Activated T-helper 1 cell treated with anti-CD3 and anti-CD28 coated beads, Interleukin-12 subunit alpha, Interleukin-12 subunit beta, Interleukin-2, Interleukin-4 antibody, amounts not matched to agents 30 ng/mL and 10 ng/mL and 1 ng/mL, durations not matched to agents 14 hours and 24 hours and 36 hours (primary cell): ENCODE data around the gene DCN. TPM values are rescaled to one million over a fixed set of nuclear protein-coding genes. Genes with fewer than 3 reads are reported as not detected.

Source experiments
- DNase-seq: peaks from one replicate; pipeline ENCODE4 v3.0.0; 2021; ENCODE audit warnings: low spot score
- H3K27ac Mint-ChIP-seq: one replicate; pipeline ENCODE4 v1.8.0; 2021; ENCODE audit warnings: mild to moderate bottlenecking, mixed read lengths
- H3K27me3 Mint-ChIP-seq: one replicate; pipeline ENCODE4 v1.8.0; 2022; ENCODE audit warnings: mild to moderate bottlenecking, moderate library complexity, mixed read lengths; ENCODE audit not compliant: insufficient read depth
- H3K36me3 Mint-ChIP-seq: one replicate; pipeline ENCODE4 v1.8.0; 2021; ENCODE audit warnings: low read depth, mixed read lengths
- H3K4me1 Mint-ChIP-seq: one replicate; pipeline ENCODE4 v1.8.0; 2021; ENCODE audit warnings: low read depth, mixed read lengths
- H3K4me3 Mint-ChIP-seq: one replicate; pipeline ENCODE4 v1.8.0; 2021; ENCODE audit warnings: mild to moderate bottlenecking, moderate library complexity, mixed read lengths
- H3K9me3 Mint-ChIP-seq: one replicate; pipeline ENCODE4 v1.8.0; 2021; ENCODE audit warnings: mixed read lengths
- intact Hi-C: fragments of 100-400 bp; cut with micrococcal nuclease; formaldehyde crosslinking; loops from one replicate; pipeline ENCODE4 v1.15.1; 2024
- total RNA-seq: library from RNA; stranded (reverse); gene quantifications from 2 replicates; pipeline ENCODE4 v1.2.3, GENCODE V29; 2022

DCN gene
- total RNA-seq, 1 donor from 2014 or later: not detected

DNA sequence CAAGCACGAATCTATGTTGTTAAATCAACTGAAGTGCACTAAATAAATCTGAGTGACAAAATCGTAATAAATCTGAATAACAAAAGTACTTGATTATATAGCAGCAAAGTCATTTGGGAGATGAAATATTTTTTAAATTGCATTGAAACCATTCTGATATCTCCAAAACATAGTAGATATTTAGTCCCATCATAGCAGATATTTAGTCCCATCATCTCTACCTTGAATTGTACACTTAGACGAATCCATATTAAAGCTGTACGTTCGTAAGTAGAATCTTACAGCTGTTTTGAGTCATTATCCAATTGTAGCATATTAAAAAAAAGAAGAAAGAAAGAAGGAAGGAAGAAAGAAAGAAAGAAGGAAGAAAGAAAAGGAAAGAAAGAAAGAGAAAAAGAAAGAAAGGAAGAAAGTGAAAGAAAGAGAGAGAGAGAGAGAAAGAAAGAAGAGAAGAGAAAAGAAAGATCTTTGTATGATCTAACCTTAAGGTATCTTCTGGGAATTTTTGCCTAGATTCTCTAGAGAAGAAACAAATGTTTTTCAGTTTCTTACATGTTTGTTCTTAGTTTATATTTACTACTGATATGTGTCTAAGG lies 2.6 kb downstream of the DCN start:
- H3K4me1 Mint-ChIP-seq: no peaks in the 10 kb centered on the region
- H3K9me3 Mint-ChIP-seq: no peaks in the 10 kb centered on the region
- no peaks in the 10 kb centered on the region for H3K27me3 Mint-ChIP-seq
- no peak overlapping the region for H3K4me3 Mint-ChIP-seq
- no peaks in the 10 kb centered on the region for H3K36me3 Mint-ChIP-seq
- H3K27ac Mint-ChIP-seq: no peak overlapping the region
- no peak for DNase-seq
- intact Hi-C loops: no loop called here

DNA sequence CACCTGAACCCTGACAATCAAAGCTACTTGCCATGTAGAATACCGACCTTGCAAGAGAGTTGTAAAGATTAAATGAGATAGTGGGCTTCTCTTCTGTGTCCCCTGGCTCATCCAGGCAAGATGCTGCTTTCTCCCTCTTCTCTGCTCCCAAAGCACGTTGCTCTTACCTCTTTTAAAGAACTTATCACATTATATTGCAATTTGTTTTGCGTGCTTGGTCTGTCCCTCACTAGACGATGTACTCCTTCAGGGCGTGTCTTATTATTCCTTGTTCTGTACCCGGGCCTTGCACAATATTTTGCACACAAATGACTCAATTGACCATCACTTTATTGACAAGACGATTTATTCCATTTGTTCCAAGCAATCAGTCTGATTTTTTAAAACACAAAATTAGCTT lies 3.3 kb downstream of the DCN start:
- intact Hi-C loops: no loop called here
- Mint-ChIP-seq H3K4me1 (no peaks in the 10 kb centered on the region), H3K9me3 (no peaks in the 10 kb centered on the region), H3K4me3 (no peak overlapping the region), H3K27ac (no peak overlapping the region), H3K36me3 (no peaks in the 10 kb centered on the region), H3K27me3 (no peaks in the 10 kb centered on the region)
- DNase-seq: no peak

DNA sequence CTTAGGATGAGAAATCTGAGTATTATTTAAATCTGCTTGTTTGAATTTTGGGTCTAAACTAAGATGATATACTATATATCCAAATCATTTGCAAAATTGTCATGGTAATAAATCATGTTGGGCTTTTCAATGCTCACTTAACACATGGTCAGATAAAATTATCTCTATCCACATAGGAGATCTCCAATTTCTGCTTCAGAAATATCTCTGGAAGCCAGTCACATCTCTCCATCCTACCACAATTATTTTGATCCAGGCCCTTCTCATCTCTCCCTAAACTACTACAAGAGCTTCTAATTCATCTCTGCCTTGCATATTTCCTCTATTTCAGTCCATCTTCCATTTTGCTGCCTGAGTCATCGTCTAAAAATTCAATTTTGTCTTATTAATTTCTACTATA lies 3.8 kb downstream of the DCN start:
- DNase-seq: no peak
- Mint-ChIP-seq H3K4me3 (no peak overlapping the region), H3K27ac (no peak overlapping the region), H3K4me1 (no peaks in the 10 kb centered on the region), H3K9me3 (no peaks in the 10 kb centered on the region), H3K36me3 (no peaks in the 10 kb centered on the region), H3K27me3 (no peaks in the 10 kb centered on the region)
- intact Hi-C loops: loop anchor here (1.0 kb wide), 1 partner anchor 148 kb away; no protein-coding TSS in a partner anchor

DNA sequence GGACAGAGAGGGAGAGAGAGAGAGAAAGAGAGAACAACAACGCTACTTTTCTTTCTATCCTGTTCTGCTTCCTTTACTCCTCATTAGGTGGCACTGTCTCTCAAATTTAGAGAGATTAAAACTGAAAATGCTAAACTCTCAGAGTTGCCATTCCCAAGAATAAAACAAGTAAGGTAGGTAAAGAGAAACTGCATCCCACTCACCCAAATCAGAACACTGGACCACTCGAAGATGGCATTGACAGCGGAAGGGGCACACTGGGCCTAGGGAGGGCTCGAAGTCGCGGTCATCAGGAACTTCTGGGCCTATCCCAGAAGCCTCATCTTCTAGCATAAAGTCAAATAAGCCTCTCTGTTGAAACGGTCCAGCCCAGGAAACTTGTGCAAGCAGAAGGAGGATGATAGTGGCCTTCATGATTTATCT lies 4.5 kb downstream of the DCN start:
- intact Hi-C loops: loop anchor here (1.0 kb wide), 1 partner anchor 148 kb away; no protein-coding TSS in a partner anchor
- no peaks in the 10 kb centered on the region for H3K36me3 Mint-ChIP-seq
- no peak overlapping the region for H3K4me3 Mint-ChIP-seq

DNA sequence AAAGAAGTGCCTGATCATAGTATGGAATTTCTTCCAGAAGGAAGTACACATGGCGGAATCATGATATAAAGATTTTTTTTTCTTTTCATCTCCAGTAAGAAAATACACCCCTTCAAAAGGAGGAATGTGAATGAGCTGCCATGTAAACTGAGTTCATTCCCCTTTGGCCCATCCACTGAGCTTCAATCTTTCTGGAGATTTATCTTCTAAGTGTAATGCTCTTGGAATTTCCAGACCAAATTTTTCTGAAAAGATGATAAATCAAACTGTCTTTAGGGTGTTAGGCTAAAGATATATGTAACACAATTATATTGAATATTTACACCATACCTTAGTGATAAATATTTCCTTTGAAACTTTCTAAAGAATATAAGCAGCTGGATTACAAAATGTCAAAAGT lies 5.2 kb downstream of the DCN start:
- H3K36me3 Mint-ChIP-seq: no peaks in the 10 kb centered on the region
- intact Hi-C loops: no loop called here
- H3K27ac Mint-ChIP-seq: no peak overlapping the region
- H3K9me3 Mint-ChIP-seq: no peaks in the 10 kb centered on the region
- H3K27me3 Mint-ChIP-seq: no peaks in the 10 kb centered on the region
- no peak overlapping the region for H3K4me3 Mint-ChIP-seq
- no peak for DNase-seq
- no peaks in the 10 kb centered on the region for H3K4me1 Mint-ChIP-seq

More for the DNA sequence above, 4.5 kb downstream of the DCN start:
- Mint-ChIP-seq H3K27ac (no peak overlapping the region), H3K9me3 (no peaks in the 10 kb centered on the region), H3K4me1 (no peaks in the 10 kb centered on the region), H3K27me3 (no peaks in the 10 kb centered on the region)
- no peak for DNase-seq

DNA sequence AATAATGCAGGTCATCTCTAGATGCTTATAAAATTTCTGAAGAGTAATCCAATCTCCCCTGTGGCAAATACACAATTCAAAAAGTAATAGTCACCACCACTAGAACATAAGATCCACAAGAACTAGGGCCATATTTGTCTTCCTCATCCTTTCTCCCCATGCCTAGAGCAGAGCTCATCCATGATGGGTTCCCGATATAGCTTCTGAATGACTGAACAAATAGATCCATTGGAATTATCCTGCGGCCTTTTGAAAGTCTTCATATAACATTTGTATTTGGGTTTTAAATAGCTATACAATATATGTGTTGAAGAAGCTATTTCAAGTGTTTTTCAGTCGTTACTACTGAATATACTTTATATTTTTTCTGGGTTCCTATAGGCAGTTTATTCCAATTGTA lies 5.7 kb downstream of the DCN start:
- intact Hi-C loops: no loop called here
- no peaks in the 10 kb centered on the region for H3K36me3 Mint-ChIP-seq
- no peaks in the 10 kb centered on the region for H3K27me3 Mint-ChIP-seq
- H3K9me3 Mint-ChIP-seq: no peaks in the 10 kb centered on the region
- no peak for DNase-seq
- no peak overlapping the region for H3K4me3 Mint-ChIP-seq
- H3K4me1 Mint-ChIP-seq: no peaks in the 10 kb centered on the region
- no peak overlapping the region for H3K27ac Mint-ChIP-seq

DNA sequence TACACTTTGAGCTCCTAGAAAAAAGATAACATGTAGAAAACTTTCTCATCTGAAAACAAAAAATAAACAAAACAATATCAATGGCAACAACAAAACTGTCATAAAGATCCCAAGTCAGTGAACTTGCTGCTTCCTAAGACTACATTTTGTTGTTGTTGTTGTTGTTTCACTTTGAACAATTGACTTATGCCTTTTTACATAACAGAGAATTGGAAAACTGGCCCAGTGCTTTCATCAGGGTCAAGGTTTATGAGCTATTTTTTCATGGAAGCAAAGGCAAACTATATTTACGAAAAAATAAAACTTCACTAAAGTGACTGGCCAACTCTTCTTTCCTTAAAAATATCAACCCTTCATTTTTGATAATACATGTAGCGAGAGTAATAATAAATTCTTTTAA lies 6.3 kb downstream of the DCN start:
- intact Hi-C loops: no loop called here
- no peak for DNase-seq
- Mint-ChIP-seq H3K36me3 (no peaks in the 10 kb centered on the region), H3K9me3 (no peaks in the 10 kb centered on the region), H3K27me3 (no peaks in the 10 kb centered on the region), H3K4me1 (no peaks in the 10 kb centered on the region), H3K27ac (no peak overlapping the region), H3K4me3 (no peak overlapping the region)

DNA sequence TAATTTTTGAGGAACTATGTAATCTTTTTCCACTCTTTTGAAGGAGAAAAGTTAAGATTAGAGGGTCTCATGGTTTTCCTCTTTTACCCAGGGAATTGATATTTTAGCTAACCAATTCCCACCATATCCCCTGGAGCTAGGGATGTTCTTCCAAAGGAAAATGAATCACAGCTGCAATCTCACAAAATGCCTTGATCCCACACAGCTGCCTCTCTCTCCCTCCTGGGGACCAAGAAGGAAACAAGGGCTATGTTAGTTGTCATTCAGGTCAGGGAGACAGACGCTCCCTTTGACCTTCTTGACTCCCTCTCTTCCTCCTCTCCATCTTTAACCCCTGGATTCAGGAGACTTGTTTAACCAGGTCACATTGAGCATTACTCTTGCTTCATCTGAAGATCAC lies 9.5 kb downstream of the DCN start:
- H3K36me3 Mint-ChIP-seq: no peaks in the 10 kb centered on the region
- no peak overlapping the region for H3K27ac Mint-ChIP-seq
- no peak for DNase-seq
- no peak overlapping the region for H3K4me3 Mint-ChIP-seq
- H3K27me3 Mint-ChIP-seq: no peaks in the 10 kb centered on the region
- no peaks in the 10 kb centered on the region for H3K9me3 Mint-ChIP-seq
- no peaks in the 10 kb centered on the region for H3K4me1 Mint-ChIP-seq
- intact Hi-C loops: no loop called here

DNA sequence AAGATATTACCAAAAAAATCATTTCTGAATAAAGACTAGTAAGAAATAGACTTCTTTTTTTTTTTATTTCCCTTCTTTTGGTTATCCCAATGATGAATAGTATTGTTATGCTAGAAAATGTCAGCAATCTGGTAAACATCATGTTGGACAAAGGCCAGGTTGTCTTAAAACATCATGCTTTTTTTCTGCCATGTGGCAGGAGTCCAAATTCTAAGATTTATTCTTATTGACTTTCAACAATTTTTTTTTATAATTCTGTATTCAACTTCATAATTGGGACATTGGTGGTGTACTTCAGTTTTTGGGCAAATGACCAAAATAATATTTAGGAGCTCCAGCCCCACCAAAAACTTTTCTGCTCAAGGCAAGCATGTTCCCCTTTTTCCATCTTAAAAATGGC lies 10.5 kb downstream of the DCN start:
- H3K4me3 Mint-ChIP-seq: no peak overlapping the region
- H3K27ac Mint-ChIP-seq: no peak overlapping the region
- no peaks in the 10 kb centered on the region for H3K4me1 Mint-ChIP-seq
- H3K36me3 Mint-ChIP-seq: no peaks in the 10 kb centered on the region
- intact Hi-C loops: no loop called here
- no peaks in the 10 kb centered on the region for H3K9me3 Mint-ChIP-seq
- no peak for DNase-seq
- no peaks in the 10 kb centered on the region for H3K27me3 Mint-ChIP-seq

DNA sequence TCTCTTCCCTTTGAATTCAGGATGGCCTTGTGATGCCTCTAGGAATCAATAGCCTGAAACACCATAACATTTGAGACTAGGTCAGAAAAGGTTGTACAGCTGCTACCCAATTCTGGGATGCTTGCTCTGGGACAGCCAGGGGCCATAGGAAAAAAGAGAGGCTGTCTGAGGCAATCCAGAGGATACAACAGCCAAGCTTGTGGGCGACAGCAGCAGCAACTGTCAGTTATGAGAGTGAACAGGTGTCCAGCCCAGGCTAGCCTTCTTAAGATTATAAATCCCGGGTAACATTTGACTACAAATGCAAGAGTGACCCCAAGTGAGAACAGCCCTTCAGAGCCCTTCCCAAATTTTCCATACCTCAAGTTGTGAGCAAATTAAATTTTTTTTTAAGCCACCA lies 11.1 kb downstream of the DCN start:
- Mint-ChIP-seq H3K4me3 (no peak overlapping the region), H3K4me1 (no peaks in the 10 kb centered on the region), H3K27me3 (no peaks in the 10 kb centered on the region), H3K27ac (no peak overlapping the region), H3K9me3 (no peaks in the 10 kb centered on the region), H3K36me3 (no peaks in the 10 kb centered on the region)
- intact Hi-C loops: no loop called here
- no peak for DNase-seq

DNA sequence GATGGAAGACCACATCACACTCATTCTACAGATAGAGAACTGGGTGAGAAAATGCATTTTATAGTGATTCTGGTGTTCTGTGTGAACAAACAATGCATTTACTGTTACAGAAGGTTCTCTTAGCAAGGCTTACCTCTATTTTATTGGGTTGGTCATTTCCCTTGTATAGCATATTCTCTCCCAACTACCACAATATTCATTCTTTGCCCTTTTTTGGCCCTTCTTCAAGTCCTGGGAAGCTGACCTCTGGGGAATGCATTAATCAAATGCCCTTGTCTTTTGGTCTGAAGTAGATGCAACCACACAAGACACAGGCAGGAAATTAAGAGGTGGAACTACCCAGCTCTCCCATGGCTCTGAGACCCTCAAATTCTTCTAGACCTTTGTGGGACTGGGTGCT lies 19.5 kb downstream of the DCN start:
- no peak overlapping the region for H3K27ac Mint-ChIP-seq
- intact Hi-C loops: no loop called here
- H3K4me1 Mint-ChIP-seq: no peaks in the 10 kb centered on the region
- H3K36me3 Mint-ChIP-seq: no peaks in the 10 kb centered on the region
- DNase-seq: no peak
- no peak overlapping the region for H3K4me3 Mint-ChIP-seq
- no peaks in the 10 kb centered on the region for H3K27me3 Mint-ChIP-seq
- H3K9me3 Mint-ChIP-seq: no peaks in the 10 kb centered on the region

DNA sequence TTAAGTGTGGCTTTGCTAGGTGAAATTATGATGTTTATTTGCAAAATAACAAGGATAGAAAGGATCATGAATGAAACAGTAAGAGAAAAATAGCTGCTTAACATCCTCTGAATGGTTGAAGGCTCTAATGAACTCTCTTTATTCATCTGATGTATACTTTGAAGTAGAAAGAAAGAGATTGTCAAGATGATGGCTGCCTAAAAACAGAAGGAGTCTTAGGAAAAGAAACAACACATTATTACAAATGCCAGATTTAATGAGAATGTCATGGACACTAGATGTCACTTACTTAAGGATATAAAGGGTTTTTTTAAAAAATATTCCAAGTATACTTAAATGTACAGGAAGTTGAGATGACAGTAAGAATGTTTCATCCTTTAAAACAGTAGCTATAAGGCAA lies 21.6 kb downstream of the DCN start:
- Mint-ChIP-seq H3K4me3 (no peak overlapping the region), H3K36me3 (no peaks in the 10 kb centered on the region), H3K27ac (no peak overlapping the region), H3K27me3 (no peaks in the 10 kb centered on the region), H3K9me3 (no peaks in the 10 kb centered on the region), H3K4me1 (no peaks in the 10 kb centered on the region)
- intact Hi-C loops: no loop called here
- DNase-seq: no peak

DNA sequence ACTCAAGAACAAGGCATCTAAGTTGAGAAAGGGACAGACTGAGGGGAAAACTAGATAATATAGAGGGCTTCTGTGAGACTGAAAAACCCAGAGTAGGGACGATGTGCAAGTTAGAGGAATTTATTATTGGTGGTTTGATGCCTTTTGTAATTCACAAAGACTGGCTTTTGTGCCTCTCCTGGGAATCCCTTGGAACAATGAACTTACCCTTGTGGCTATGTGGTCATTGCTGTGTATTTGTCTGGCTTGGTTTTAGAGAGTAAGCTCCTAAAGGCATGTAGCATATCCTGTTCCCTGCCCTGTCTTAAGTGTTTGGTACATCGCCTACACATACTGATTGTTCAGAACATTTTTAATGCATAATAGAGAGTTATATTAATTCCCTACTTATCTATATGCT lies 26.6 kb downstream of the DCN start:
- Mint-ChIP-seq H3K27ac (no peak overlapping the region), H3K4me3 (no peak overlapping the region), H3K36me3 (no peaks in the 10 kb centered on the region), H3K9me3 (no peaks in the 10 kb centered on the region), H3K27me3 (no peaks in the 10 kb centered on the region), H3K4me1 (no peaks in the 10 kb centered on the region)
- intact Hi-C loops: no loop called here
- DNase-seq: no peak

DNA sequence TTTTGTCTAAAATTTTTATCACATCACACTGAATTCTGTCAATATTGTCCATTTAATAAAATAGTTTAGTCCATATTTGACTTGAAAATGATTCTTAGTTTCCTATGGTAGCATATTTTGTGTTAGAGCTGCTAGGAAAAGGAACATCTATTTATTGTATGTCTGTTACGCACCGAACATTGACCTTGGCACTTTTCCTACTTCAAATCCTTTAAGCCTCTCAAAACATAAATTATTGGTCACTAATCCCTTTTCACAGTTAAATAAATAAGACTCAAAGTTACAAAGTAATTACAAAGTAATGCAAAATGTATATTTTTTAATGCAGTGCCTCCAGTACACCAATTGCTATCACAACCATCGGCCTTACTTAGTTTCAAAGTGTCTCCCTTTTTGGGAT lies 28.5 kb downstream of the DCN start:
- DNase-seq: no peak
- Mint-ChIP-seq H3K9me3 (no peaks in the 10 kb centered on the region), H3K4me3 (no peak overlapping the region), H3K36me3 (no peaks in the 10 kb centered on the region), H3K27me3 (no peaks in the 10 kb centered on the region), H3K4me1 (no peaks in the 10 kb centered on the region), H3K27ac (no peak overlapping the region)
- intact Hi-C loops: no loop called here
